CD4-positive, alpha-beta T cell treated with Interleukin-10 for 1 hour (primary cell): ENCODE data around the gene NOL7.

ENCODE experiments used
- DNase-seq: peaks from one replicate; pipeline ENCODE4 v3.0.0-alpha.2; 2020

The NOL7 gene

GRCh38 chr6:13600036-13600435 lies 15.1 kb upstream of the NOL7 start:
- DNase-seq: no peak

- no peak for DNase-seq
Measured at GRCh38 chr6:13604135-13604534, 11.0 kb upstream of the NOL7 start.

- DNase-seq: no peak
Measured at GRCh38 chr6:13604546-13605416, 10.4 kb upstream of the NOL7 start.

GRCh38 chr6:13605634-13606033 lies 9.5 kb upstream of the NOL7 start:
- no peak for DNase-seq

GRCh38 chr6:13611715-13612114 lies 3.4 kb upstream of the NOL7 start:
- no peak for DNase-seq

GRCh38 chr6:13613029-13613594 lies 2.0 kb upstream of the NOL7 start:
- DNase-seq: no peak

GRCh38 chr6:13614126-13614925 lies 809 bp upstream of the NOL7 start:
- DNase-seq: no peak

- peak; percentile 37 for DNase-seq
Measured at GRCh38 chr6:13615792-13616120, 621 bp downstream of the NOL7 start.

GRCh38 chr6:13617066-13617465 lies 1.9 kb downstream of the NOL7 start:
- DNase-seq: no peak

- peak; percentile 58 for DNase-seq
Measured at GRCh38 chr6:13624871-13625288, 9.7 kb downstream of the NOL7 start.

GRCh38 chr6:13629459-13630116 lies 14.5 kb downstream of the NOL7 start:
- DNase-seq: no peak

GRCh38 chr6:13630499-13630898 lies 15.4 kb downstream of the NOL7 start:
- DNase-seq: no peak

- DNase-seq: no peak
Measured at GRCh38 chr6:13633343-13633742, 18.2 kb downstream of the NOL7 start.

GRCh38 chr6:13635948-13636658 lies 21.0 kb downstream of the NOL7 start:
- peak; percentile 12 for DNase-seq

- DNase-seq: no peak
Measured at GRCh38 chr6:13638014-13638413, 22.9 kb downstream of the NOL7 start.

- no peak for DNase-seq
Measured at GRCh38 chr6:13638626-13639025, 23.5 kb downstream of the NOL7 start.

GRCh38 chr6:13641315-13641714 lies 26.2 kb downstream of the NOL7 start:
- no peak for DNase-seq

GRCh38 chr6:13643125-13643524 lies 28.0 kb downstream of the NOL7 start:
- no peak for DNase-seq

GRCh38 chr6:13648850-13649249 lies 33.7 kb downstream of the NOL7 start:
- no peak for DNase-seq

- no peak for DNase-seq
Measured at GRCh38 chr6:13649393-13649792, 34.3 kb downstream of the NOL7 start.

GRCh38 chr6:13653296-13653695 lies 38.2 kb downstream of the NOL7 start:
- DNase-seq: no peak

GRCh38 chr6:13654496-13654895 lies 39.4 kb downstream of the NOL7 start:
- no peak for DNase-seq

GRCh38 chr6:13655700-13656099 lies 40.6 kb downstream of the NOL7 start:
- no peak for DNase-seq
